Left ventricle myocardium inferior (tissue), 1 donor: ENCODE results near the gene TOMM6. TPM values are rescaled to one million over a fixed set of nuclear protein-coding genes. Genes with fewer than 3 reads are reported as not detected.

Experiments used
- DNase-seq: peaks from one replicate; pipeline ENCODE4 v3.0.0-alpha.2; 2020
- H3K27ac ChIP-seq: fragments of 200-600 bp; replicated peaks from 2 replicates; pipeline ENCODE4 v1.8.0; 2021
- H3K27me3 ChIP-seq: fragments of 200-600 bp; 2 replicates; pipeline ENCODE4 v1.8.0; 2021; ENCODE audit warnings: low read depth
- H3K36me3 ChIP-seq: fragments of 200-600 bp; 2 replicates; pipeline ENCODE4 v1.8.0; 2021
- H3K4me1 ChIP-seq: fragments of 200-600 bp; 2 replicates; pipeline ENCODE4 v1.8.0; 2021
- H3K4me3 ChIP-seq: fragments of 200-600 bp; 2 replicates; pipeline ENCODE4 v1.8.0; 2021; ENCODE audit warnings: mild to moderate bottlenecking, moderate library complexity
- H3K9me3 ChIP-seq: fragments of 200-600 bp; replicated peaks from 2 replicates; pipeline ENCODE4 v1.8.0; 2021
- intact Hi-C: fragments of 100-400 bp; cut with micrococcal nuclease; formaldehyde crosslinking; loops from one replicate; pipeline ENCODE4 v1.11.0; 2022
- total RNA-seq: library from RNA; stranded (reverse); fragmentation: NEBNext Ultra II Directional; extraction: Animal tissue kit (Norgen Biotek cat#: 25700); gene quantifications from one replicate; pipeline ENCODE4 v1.2.1, GENCODE V29; 2021
- TF ChIP-seq, protein P1 (sequence below): fragments of 200-600 bp; IDR thresholded peaks from 2 replicates; pipeline ENCODE4 v1.8.0; 2021; ENCODE audit warnings: antibody characterized with exemption, mild to moderate bottlenecking, borderline replicate concordance
- donor health status: DM: no; HTN: yes; CAD: no; lungs with severe emphysema.

Gene TOMM6
- total RNA-seq, 1 donor from 2014 or later, result 177 TPM

GRCh38 chr6:41784581-41785171 is 2.8 kb upstream of the TOMM6 start:
- H3K27ac ChIP-seq, result peak overlapping the region; percentile 95
- TF ChIP-seq, protein P1, sequence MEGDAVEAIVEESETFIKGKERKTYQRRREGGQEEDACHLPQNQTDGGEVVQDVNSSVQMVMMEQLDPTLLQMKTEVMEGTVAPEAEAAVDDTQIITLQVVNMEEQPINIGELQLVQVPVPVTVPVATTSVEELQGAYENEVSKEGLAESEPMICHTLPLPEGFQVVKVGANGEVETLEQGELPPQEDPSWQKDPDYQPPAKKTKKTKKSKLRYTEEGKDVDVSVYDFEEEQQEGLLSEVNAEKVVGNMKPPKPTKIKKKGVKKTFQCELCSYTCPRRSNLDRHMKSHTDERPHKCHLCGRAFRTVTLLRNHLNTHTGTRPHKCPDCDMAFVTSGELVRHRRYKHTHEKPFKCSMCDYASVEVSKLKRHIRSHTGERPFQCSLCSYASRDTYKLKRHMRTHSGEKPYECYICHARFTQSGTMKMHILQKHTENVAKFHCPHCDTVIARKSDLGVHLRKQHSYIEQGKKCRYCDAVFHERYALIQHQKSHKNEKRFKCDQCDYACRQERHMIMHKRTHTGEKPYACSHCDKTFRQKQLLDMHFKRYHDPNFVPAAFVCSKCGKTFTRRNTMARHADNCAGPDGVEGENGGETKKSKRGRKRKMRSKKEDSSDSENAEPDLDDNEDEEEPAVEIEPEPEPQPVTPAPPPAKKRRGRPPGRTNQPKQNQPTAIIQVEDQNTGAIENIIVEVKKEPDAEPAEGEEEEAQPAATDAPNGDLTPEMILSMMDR, result no peak
- no peaks in the 10 kb centered on the region for H3K27me3 ChIP-seq
- no peaks in the 10 kb centered on the region for H3K9me3 ChIP-seq
- H3K4me1 ChIP-seq, result peaks cover 91% of the 10 kb centered on the region
- DNase-seq, result no peak
- peaks cover 16% of the 10 kb centered on the region for H3K36me3 ChIP-seq
- intact Hi-C loops, result loop anchor here (10.0 kb wide), 1 partner anchor 260 kb away; no protein-coding TSS in a partner anchor
- no peak overlapping the region for H3K4me3 ChIP-seq

DNA sequence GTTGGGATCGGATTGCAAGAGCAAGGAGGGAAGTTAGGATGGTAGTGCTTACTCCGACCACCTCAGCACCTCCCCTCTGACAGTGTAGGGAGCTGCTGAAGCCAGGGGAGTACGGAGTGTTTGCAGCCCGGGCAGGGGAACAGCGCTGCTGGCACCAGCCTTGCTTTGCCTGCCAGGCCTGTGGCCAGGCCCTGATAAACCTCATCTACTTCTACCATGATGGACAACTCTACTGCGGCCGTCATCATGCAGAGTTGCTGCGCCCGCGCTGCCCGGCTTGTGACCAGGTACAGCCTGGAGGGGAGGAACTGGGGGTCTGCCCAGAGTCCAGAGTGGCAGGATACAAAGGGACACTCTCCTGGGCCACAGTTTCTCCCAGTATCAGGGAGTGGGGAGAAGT is 2.2 kb upstream of the TOMM6 start:
- H3K27ac ChIP-seq, result peak overlapping the region; percentile 95
- TF ChIP-seq, protein P1, result no peak
- peaks cover 22% of the 10 kb centered on the region for H3K36me3 ChIP-seq
- H3K27me3 ChIP-seq, result no peaks in the 10 kb centered on the region
- peak; percentile 41 for DNase-seq
- H3K4me3 ChIP-seq, result peak overlapping the region; percentile 90
- H3K9me3 ChIP-seq, result no peaks in the 10 kb centered on the region
- H3K4me1 ChIP-seq, result peaks cover 95% of the 10 kb centered on the region
- intact Hi-C loops, result loop anchor here (10.0 kb wide), 1 partner anchor 260 kb away; no protein-coding TSS in a partner anchor

DNA sequence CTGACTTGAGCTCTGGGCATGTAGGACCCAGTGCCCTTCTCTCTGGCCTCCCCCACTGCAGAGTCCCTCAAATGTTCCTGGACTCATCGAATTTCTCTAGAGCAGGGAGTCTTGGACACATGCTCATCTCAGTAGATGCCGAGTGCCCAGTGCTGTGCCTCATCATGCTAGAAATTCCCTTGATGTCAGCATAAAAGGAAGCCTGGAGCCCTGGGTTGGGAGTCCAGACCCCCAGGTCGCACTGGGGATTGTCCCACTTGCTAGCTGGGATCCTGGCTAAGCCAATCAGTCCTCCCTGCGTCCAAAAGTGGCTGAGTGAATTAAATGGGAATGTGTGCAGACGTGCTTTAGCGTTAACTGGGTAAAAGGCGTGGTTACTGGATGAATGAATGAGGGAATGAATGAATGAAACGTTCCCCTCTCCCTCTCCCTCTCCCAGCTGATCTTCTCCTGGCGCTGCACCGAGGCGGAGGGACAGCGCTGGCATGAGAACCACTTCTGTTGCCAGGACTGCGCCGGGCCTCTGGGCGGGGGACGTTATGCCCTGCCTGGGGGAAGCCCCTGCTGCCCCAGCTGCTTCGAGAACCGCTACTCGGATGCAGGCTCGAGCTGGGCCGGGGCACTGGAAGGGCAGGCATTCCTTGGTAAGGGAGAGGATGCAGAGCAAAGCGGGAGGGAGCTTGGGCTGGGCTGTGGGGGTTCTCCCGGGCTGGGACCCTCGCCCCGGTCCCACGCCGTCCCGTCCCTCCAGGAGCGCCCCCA is 1.6 kb upstream of the TOMM6 start:
- Histone ChIP-seq H3K9me3 (no peaks in the 10 kb centered on the region), H3K4me3 (peak overlapping the region; percentile 90), H3K27me3 (no peaks in the 10 kb centered on the region), H3K36me3 (peaks cover 28% of the 10 kb centered on the region), H3K4me1 (peaks cover 95% of the 10 kb centered on the region), H3K27ac (peak overlapping the region; percentile 95)
- intact Hi-C loops, result loop anchor here (10.0 kb wide), 1 partner anchor 259 kb away; no protein-coding TSS in a partner anchor
- TF ChIP-seq, protein P1, result no peak
- peak; percentile 35 for DNase-seq

DNA sequence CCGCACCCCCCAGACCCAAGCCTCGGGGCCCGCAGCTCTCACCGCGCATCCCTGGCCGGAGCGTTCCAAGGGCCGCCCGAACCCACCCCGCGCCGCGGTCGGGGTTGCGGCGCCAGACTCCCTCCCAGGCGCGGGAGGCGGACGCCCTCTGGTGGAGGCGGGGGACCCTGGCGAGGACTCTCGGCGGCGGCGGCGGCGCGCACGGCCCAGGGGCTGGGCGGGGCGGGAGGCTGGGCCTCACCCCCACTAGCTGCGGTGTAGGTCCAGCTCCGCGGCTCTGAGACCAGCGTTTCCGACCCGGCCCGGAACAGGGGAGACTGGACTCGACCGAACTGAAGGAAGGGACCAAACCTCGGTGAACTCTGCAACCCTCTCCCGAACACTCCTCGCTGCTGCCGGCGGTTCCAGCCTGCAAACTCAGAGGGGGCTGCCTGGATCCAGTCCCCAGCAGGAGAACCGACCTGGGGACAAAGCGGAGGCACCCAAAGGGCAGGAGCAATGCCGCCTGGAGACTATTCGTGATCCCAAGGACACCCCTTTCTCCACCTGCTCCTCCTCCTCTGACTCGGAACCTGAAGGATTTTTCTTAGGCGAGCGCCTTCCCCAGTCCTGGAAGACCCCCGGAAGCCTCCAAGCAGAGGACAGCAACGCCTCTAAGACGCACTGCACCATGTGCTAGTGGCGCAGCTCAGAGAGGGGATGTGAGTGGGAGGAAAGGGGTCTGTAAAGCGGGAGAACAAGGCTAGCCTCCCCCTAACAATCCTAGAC is 859 bp upstream of the TOMM6 start:
- Histone ChIP-seq H3K4me3 (peak overlapping the region; percentile 90), H3K27ac (peak overlapping the region; percentile 95), H3K27me3 (no peaks in the 10 kb centered on the region), H3K9me3 (no peaks in the 10 kb centered on the region), H3K4me1 (peaks cover 93% of the 10 kb centered on the region), H3K36me3 (peaks cover 36% of the 10 kb centered on the region)
- peak; percentile 92 for DNase-seq
- TF ChIP-seq, protein P1, result peak; percentile 90
- intact Hi-C loops, result loop anchor here (10.0 kb wide), 1 partner anchor 258 kb away; no protein-coding TSS in a partner anchor

DNA sequence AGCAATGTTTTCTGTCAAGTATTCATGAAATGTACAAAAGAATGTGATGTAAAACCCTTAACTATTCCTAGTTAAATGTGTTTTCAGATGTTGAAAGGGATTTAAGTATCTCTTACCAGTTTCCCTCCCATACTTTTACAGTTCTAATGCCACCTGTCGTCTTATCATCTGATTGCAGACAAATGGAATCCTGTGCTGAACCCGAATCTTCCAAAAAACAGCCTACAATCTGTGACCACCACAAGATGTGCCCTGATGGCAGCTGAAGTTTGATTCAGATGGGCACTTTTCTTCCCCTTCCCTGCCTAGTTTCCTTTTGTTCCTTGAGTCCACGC is 1.9 kb downstream of the TOMM6 start:
- peaks cover 41% of the 10 kb centered on the region for H3K36me3 ChIP-seq
- H3K4me1 ChIP-seq, result peaks cover 95% of the 10 kb centered on the region
- DNase-seq, result no peak
- H3K9me3 ChIP-seq, result no peaks in the 10 kb centered on the region
- intact Hi-C loops, result loop anchor here (10.0 kb wide), 1 partner anchor 255 kb away; no protein-coding TSS in a partner anchor
- TF ChIP-seq, protein P1, result no peak
- no peaks in the 10 kb centered on the region for H3K27me3 ChIP-seq
- peak overlapping the region; percentile 95 for H3K27ac ChIP-seq
- no peak overlapping the region for H3K4me3 ChIP-seq
